Urothelium cell line (cell line): ENCODE results near the gene STEAP3.

Source experiments
- DNase-seq: peaks from one replicate; pipeline ENCODE4 v3.0.0; 2011; ENCODE audit warnings: low spot score, mixed read lengths
- FAIRE-seq: peaks from 2 replicates; lab custom pipeline; 2011; peaks lifted over from hg19 to GRCh38; lab: Jason Lieb, UNC

The STEAP3 gene

GRCh38 chr2:119289093-119289492 lies 65.5 kb downstream of the STEAP3 start:
- no peak for DNase-seq
- no peak for FAIRE-seq

GRCh38 chr2:119289642-119290041 lies 66.0 kb downstream of the STEAP3 start:
- FAIRE-seq (no peak), DNase-seq (no peak)

DNA sequence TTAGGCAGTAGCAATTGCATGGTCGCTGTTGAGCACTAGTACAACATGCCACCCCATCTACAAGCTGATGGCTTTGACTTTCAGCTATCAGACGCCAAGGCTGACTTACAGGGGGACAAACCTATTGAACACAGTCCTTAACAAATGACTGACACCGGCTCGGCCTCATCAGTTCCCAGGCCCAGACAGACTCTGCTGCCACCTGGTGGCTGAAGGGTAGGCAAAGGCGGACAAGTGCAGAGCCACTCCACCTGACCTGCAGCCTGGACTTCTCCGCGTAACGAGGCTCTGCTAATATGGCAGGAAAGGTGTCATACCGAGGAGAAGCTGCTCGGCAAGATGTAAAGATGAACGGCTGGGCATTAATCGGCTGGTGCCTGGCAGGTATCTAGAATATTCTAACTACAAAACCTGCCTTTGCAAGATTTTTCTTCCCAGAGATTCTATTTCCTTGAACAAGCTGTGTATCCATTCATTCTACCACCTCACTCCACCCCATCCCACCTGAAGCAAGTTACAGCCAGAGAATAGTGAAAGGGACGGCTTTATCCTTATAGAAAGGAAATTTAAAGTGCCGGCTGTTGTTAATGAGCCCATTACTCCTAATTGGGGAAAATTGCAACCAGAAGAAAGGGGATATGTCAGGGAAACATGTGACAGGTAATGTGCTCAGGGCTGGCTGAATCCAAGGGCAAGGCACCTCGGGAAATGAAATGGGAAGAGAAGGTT lies 67.4 kb downstream of the STEAP3 start:
- DNase-seq: peak; percentile 89
- FAIRE-seq: peak; percentile 97

- FAIRE-seq (no peak), DNase-seq (no peak)
These were observed 68.0 kb downstream of the STEAP3 start for GRCh38 chr2:119291588-119292167.

DNA sequence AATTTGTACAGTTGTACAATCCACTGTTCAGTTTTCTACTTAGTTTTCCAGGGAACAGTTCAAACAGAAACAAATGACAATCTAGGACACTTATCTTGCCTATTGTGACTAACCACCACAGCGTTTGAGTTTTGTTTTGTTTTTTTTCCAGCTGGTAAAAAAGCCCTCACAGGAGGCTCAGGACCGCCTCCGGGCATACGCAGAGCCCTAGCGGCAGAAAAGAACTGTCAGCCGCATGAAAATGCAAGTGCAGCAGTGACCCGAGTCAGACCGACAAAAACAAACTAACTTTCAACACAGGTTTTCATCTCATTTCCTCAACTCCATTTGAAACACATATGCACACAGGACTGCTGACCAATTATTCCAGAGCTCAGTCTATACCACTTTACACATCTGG lies 68.6 kb downstream of the STEAP3 start:
- FAIRE-seq (no peak), DNase-seq (no peak)

- DNase-seq (no peak), FAIRE-seq (no peak)
These were observed 69.6 kb downstream of the STEAP3 start for GRCh38 chr2:119293254-119293653.

DNA sequence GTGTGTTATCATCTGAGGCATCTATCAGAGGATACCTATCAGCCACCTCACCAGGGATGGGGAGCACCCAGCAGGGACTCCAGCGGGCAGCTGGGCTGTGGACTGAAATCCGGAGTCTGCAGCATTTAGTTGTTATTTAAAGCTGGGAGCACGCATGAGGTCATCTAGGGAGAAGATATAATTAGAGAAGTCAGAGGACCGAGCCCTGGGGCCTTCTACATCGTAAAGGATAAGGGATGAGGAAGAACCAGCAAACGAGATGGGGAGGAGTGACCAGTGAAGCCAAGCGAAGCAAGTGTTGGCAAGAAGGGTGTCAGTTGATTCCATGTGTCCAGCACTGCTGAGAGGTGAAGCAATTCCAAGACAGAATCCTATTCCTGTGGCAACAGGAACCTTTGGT lies 70.3 kb downstream of the STEAP3 start:
- DNase-seq: no peak
- no peak for FAIRE-seq

DNA sequence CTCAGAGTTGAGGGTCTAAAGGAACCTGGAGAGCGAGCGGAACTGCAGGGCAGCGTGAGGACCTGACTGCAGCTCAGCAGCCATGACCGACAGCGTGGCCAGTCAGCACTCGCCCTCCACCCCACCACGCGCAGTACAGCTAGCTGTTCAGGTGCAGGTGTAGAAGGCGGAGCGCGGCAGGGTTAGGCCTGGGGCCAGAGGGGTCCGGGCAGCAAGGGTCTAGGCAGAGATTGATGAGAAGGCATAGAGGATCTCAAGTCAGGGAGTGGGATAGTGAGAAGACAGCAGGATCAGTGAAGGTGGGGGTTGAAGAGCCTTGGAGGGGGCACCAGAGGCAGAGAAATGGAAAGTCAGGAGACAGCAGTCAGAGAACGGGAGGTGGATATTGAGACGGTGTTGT lies 71.0 kb downstream of the STEAP3 start:
- DNase-seq (no peak), FAIRE-seq (no peak)

DNA sequence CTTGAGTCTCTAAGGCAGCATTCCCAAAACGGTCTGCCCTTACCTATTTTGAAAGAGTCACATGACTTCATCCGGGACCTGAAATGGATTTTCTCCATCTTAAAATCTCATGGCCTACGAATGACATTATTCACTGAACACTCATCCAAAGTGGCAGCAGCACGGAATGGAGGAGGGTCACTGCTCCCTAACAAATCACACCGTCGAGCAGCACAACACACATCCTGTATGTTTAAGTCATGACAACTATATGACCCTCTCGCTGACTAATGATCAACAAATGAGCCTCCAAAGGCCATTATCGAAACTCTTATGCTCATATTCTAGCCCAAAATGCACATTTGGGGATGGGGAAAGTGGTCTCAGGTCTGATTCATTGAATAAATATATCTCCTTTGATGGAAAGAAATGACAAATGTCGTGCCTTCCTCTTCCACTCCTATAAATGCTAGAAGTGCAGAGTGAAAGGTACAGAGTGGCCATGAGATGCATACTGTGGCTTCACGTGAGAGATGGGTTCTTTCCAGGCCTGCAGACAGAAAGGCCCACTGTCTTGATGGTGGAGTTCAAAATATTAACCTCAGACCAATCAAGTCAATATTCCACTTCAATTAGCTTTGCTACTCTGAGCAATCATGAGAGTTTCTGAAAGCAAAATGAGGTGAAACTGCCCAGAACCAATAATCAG lies 72.2 kb downstream of the STEAP3 start:
- DNase-seq: no peak
- no peak for FAIRE-seq

DNA sequence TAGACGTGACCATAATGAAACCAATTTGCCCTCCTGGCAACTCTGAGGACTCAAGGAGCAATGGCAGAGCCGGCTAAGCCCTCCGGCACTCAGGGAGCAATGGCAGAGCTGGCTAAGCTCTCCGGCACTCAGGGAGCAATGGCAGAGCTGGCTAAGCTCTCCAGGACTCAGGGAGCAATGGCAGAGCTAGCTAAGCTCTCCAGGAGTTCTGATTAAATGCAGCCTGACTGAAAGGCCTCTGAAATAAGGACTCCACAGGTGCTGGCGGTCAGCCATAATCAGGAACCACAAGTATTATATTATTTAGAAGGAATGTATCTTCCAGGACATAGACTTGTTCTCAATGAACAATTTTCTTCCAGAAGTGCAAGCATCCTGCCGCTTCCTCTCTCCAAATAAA lies 77.8 kb downstream of the STEAP3 start:
- FAIRE-seq (no peak), DNase-seq (peak; percentile 32)

GRCh38 chr2:119304847-119305246 lies 81.2 kb downstream of the STEAP3 start:
- DNase-seq: no peak

GRCh38 chr2:119305497-119306195 lies 82.0 kb downstream of the STEAP3 start:
- DNase-seq: no peak
- no peak for FAIRE-seq

More at GRCh38 chr2:119304847-119305246, 81.2 kb downstream of the STEAP3 start:
- FAIRE-seq: no peak

DNA sequence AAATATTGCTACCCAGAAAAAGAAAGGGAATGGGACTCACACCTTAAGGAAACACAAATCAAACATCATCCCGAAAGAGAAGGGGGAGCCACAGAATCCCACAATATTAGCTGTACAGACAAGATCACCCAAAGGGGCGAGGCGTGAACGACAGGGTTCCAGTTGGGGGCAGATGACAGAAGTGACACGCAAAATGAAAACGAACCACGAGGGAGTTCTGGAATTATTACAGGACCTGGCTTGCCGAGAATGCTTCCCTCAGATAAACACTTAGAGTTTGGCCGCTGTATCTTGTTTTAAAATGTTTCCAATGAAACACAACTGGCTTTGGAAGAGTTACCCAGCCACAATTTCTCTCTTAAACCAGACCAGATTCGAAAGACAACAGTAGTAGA lies 82.6 kb downstream of the STEAP3 start:
- no peak for FAIRE-seq

DNA sequence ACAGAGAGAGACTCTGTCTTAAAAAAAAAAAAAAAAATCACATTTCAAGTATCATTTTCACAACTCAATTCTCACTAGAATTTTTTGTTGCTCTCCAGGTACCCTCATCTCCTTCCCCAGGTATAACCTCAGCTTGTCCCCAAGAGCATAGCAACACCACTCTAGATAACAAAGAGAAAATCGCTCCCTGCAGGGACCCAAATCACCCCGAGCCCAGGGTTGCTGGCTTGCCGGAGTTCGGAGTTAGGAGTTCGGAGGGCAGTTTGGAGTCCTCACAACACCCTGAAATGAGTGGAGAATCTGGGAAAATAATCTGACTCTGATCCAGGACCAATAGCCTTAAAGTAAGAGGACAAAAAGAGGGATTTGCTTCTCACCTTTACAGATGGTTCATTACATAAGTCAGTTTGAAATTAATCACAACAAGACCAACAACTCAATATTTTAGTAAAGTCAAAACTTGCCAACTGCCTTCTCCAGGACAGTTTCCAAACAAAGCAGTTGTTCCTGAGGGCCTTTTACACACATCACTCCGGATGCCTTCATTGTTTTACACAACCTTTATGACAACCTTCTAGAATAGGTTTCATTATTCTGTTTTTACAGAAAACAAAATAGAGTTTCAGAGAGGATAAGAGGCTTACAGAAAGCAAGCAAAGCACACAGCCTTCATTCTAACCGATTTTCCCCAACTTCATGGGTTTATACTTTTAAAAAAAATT lies 83.9 kb downstream of the STEAP3 start:
- FAIRE-seq: no peak
- DNase-seq: no peak

More for the DNA sequence above, 82.6 kb downstream of the STEAP3 start:
- DNase-seq: no peak

- DNase-seq (no peak), FAIRE-seq (no peak)
These were observed 85.2 kb downstream of the STEAP3 start for GRCh38 chr2:119308793-119309330.

- no peak for DNase-seq
- FAIRE-seq: peak; percentile 27
These were observed 87.7 kb downstream of the STEAP3 start for GRCh38 chr2:119311371-119311770.

- DNase-seq: no peak
- peak; percentile 72 for FAIRE-seq
These were observed 88.2 kb downstream of the STEAP3 start for GRCh38 chr2:119311831-119312230.
